AG09309 (cell line): ENCODE measurements around the gene APBA2.

Source experiments
- DNase-seq: peaks from one replicate; pipeline ENCODE4 v3.0.0-alpha.2; 2010; ENCODE audit warnings: low read depth
- H3K4me3 ChIP-seq: 2 replicates; pipeline ENCODE4 v1.5.1; 2011; ENCODE audit warnings: mild to moderate bottlenecking, low read depth, low read length, moderate library complexity; ENCODE audit not compliant: control insufficient read depth
- TF ChIP-seq, protein P1 (sequence below): IDR thresholded peaks from 2 replicates; pipeline ENCODE4 v1.5.1; 2011; ENCODE audit warnings: mild to moderate bottlenecking, low read depth, low read length, inconsistent platforms; ENCODE audit not compliant: insufficient read depth, control insufficient read depth; ENCODE audit errors: missing control alignments

APBA2 gene

DNA sequence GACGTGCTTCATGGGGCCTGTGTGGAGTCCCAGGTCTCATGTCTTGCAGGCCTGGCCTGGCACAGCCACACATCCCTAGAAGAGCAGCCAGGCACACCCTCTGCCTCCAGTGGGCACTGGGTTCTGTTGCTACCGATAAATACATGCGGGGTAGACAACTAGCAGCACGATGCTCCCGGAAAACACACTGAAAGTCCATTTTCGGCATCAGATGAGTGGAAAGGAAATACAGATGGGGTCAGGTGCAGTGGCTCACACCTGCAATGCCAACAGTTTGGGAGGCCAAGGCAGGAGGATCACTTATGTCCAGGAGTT, 218.7 kb downstream of the APBA2 start:
- TF ChIP-seq, protein P1, sequence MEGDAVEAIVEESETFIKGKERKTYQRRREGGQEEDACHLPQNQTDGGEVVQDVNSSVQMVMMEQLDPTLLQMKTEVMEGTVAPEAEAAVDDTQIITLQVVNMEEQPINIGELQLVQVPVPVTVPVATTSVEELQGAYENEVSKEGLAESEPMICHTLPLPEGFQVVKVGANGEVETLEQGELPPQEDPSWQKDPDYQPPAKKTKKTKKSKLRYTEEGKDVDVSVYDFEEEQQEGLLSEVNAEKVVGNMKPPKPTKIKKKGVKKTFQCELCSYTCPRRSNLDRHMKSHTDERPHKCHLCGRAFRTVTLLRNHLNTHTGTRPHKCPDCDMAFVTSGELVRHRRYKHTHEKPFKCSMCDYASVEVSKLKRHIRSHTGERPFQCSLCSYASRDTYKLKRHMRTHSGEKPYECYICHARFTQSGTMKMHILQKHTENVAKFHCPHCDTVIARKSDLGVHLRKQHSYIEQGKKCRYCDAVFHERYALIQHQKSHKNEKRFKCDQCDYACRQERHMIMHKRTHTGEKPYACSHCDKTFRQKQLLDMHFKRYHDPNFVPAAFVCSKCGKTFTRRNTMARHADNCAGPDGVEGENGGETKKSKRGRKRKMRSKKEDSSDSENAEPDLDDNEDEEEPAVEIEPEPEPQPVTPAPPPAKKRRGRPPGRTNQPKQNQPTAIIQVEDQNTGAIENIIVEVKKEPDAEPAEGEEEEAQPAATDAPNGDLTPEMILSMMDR: no peak
- no peak for DNase-seq
- H3K4me3 ChIP-seq: no peak overlapping the region

DNA sequence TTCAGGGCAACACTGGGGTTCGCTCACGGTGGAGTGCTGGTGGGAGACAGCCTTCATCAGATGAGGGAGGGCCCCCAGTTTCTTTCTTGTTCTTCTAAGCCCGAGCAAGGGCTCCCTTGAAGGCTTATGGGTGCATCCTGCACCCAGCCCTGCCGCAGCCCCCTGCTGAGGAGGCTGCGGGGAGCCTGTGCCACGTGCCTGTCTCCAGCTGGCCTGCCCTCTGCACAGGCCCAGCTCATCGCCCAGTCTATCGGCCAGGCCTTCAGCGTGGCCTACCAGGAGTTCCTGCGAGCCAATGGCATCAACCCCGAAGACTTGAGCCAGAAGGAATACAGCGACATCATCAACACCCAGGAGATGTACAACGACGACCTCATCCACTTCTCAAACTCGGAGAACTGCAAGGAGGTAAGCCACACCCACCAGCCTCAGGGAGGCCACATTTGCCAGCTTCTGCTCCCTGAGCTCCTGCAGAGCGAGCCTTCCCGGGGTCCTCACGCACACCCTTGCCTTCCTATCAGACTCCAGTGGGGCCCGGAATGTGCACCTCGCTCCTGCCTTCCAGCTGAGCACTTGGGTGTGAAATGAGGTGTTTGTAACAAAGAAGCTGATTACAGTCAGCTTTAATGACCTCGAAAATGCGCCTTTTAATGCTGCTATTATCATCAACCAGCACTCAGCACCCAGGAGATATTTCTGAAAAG, 219.5 kb downstream of the APBA2 start:
- no peak for DNase-seq
- no peak overlapping the region for H3K4me3 ChIP-seq
- TF ChIP-seq, protein P1: no peak

DNA sequence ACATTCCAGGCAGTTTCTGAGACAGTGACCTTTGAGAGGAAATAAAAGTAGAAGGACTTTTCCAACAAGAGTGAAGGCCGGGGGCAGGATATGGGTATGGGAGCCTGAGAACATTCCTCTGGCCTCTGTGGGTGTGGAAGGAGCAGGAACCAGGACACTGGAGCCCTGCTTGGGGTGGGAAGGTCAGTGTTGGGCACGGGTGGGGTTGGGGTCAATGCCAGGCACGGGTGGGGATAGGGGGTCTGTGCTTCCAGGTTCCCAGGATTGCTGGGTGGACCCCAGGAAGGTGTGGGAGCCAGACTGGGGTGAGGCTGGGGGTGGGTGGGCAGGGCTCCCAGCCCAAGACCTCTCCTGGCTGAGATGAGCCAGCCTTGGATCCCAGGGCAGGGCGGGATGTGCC, 220.3 kb downstream of the APBA2 start:
- DNase-seq: no peak
- TF ChIP-seq, protein P1: no peak
- no peak overlapping the region for H3K4me3 ChIP-seq

DNA sequence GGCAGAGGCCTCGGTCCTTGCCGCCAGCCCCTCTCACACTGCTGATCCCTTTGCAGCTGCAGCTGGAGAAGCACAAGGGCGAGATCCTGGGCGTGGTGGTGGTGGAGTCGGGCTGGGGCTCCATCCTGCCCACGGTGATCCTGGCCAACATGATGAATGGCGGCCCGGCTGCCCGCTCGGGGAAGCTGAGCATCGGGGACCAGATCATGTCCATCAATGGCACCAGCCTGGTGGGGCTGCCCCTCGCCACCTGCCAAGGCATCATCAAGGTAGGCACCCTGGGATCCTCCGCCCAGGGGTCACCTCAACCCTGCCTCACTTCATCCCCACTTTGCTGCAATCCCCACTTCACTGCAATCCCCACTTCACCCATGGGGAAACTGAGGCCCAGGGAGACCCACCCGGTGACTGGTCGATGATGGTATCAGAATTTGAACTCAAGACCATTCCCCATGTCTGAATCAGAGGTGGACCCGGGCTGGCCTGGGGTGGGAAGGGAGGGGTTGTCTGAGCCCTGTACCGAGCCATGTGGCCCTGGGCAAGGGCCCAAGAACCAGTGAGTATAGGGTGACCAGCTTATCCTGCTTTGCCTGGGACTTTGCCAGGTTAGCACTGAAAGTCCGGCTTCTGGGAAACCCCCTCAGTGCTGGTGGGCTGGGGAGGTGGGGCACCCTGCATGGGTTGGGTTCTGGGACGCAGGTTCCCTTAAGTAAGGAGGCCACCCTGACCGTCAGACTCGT, 220.9 kb downstream of the APBA2 start:
- TF ChIP-seq, protein P1: no peak
- DNase-seq: no peak
- H3K4me3 ChIP-seq: no peak overlapping the region

DNA sequence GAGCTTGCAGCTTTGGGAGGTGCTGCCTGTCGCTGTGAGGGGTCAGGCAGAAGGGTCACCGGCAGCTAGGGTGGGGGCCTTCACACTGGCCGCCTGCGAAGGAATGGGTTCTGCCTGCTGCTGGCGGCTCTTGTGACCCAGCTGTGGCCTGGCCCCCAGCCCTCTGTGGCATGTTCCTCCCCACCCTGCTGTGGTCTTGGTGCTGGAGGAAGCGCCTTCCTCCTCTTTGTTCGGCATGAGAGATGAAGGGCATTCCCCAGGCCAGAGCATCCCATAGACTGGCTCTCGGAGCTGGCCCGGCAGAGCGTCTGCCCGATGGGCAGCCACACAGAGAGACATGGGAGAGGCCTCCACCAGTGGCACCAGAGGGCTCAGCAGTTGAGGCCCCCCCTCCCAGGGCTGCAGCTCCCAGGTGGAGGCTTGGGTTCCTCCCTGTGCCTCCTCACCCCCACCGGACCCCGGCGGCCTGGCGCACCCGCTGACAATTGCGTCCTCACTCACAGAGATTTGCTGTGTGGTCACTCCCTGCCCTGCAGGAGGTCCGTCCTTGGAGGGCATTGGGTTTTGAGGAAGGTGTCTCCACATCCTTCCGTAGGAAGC, 221.6 kb downstream of the APBA2 start:
- DNase-seq: no peak
- no peak overlapping the region for H3K4me3 ChIP-seq
- TF ChIP-seq, protein P1: no peak

DNA sequence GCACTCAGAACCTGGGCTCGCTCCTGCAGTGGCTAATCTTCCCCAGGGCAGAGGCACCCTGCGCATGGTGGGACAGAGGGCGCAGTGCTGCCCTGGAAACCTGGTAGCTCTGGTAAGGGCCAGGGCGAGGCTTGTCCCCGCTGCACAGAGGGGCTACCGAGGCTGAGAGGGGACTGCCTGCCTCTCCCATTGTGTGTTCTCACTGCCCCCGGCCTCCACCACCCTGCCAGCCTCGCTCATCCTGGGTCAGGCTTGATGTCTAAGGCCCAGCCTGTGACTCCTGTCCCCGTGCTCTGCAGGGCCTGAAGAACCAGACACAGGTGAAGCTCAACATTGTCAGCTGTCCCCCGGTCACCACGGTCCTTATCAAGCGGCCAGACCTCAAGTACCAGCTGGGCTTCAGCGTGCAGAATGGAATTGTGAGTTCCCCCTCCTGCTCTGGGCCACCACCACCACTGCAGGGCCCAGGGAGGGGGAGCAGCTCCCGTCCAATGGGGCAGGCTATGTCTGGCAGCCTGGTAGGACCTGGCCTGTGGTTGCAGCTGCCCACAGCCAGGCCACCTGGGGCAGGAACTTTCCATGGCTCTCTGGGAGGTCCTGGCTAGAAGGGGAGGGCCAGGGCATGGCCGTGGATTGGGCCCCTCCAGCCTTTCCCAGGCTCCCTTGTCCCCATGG, 222.3 kb downstream of the APBA2 start:
- H3K4me3 ChIP-seq: no peak overlapping the region
- TF ChIP-seq, protein P1: no peak
- no peak for DNase-seq
